ENCODE results near the gene RFX2. TPM values are rescaled to one million over a fixed set of nuclear protein-coding genes. Genes with fewer than 3 reads are reported as not detected.

RFX2 gene
- total and polyA plus RNA-seq, 9 of the 15 experiments (the other 6 are each of a cell fraction or from before 2014, with no cell fraction given): 3.6 to 18.7 (median 8.7) TPM

DNA sequence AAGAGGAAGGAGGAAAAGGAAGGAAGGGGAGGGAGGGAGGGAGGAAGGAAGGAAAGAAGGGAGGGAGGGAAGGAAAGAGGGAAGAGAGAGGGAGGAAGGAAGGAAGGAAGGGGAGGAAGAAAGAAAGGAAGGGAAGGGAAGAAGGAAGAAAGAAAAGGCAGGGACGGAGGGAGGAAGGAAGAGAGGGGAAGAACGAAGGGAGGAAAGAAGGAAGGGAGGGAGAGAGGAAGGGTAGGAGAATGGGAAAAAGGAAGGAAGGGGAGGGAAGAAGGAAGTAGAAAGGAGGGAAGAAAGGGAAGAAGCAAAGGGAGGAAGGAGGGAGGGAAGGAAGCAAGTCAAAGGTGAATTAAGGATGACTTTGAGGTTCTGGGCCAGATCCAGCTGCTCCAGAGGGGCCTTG, 28.2 kb upstream of the RFX2 start:
- Histone ChIP-seq H3K9me1 (ENCODE audit: control insufficient read depth, insufficient read depth, low read length) (no peaks in the 10 kb centered on the region), H3K4me2 (ENCODE audit: insufficient read depth, low read length) (no peak overlapping the region), H2AFZ (ENCODE audit: low read depth, low read length) (no peak overlapping the region), H3K27ac (ENCODE audit: extremely low read depth, low read depth, low read length) (no peak overlapping the region), H3K36me3 (ENCODE audit: control insufficient read depth, insufficient read depth, low read length) (no peaks in the 10 kb centered on the region), H4K20me1 (replicated peaks; ENCODE audit: control insufficient read depth, insufficient read depth, low read length) (no peaks in the 10 kb centered on the region), H3K9me3 (replicated peaks; ENCODE audit: control insufficient read depth, insufficient read depth, low read depth, low read length) (no peaks in the 10 kb centered on the region), H3K4me3 (no peak overlapping the region), H3K9ac (ENCODE audit: insufficient read depth in 1 of 2, low read depth in 2 of 2, low read length in 2 of 2) (no peak overlapping the region), H3K27me3 (ENCODE audit: control insufficient read depth in 2 of 2, insufficient read depth in 2 of 2, low read length in 2 of 2) (no peaks in the 10 kb centered on the region; a peak in 2 of 5 replicates), H3K4me1 (replicated peaks in 1 of 2; ENCODE audit: control insufficient read depth in 2 of 2, insufficient read depth in 2 of 2, low read length in 2 of 2) (no peaks in the 10 kb centered on the region), H3K79me2 (ENCODE audit: control insufficient read depth, insufficient read depth, low read length) (no peaks in the 10 kb centered on the region)
- intact Hi-C loops (cut with micrococcal nuclease): no loop called here
- 15% methylated on average over 2 of the region's 2 CpGs for WGBS (ENCODE audit: insufficient coverage, low coverage, missing lambda C conversion rate)
- CTCF ChIA-PET (ENCODE audit: low intra/inter-chr PET ratio): no interaction called here
- POLR2A ChIA-PET: no interaction called here
- 0 out of 2 replicates have a peak, but pooled peaks have one; percentile 34 for TF ChIP-seq ELF4 (CRISPR knock-in tag; IDR thresholded peaks at IDR 0.05)
- TF ChIP-seq ZSCAN32 (CRISPR knock-in tag; IDR thresholded peaks at IDR 0.05): no peak
- TF ChIP-seq, protein P1, sequence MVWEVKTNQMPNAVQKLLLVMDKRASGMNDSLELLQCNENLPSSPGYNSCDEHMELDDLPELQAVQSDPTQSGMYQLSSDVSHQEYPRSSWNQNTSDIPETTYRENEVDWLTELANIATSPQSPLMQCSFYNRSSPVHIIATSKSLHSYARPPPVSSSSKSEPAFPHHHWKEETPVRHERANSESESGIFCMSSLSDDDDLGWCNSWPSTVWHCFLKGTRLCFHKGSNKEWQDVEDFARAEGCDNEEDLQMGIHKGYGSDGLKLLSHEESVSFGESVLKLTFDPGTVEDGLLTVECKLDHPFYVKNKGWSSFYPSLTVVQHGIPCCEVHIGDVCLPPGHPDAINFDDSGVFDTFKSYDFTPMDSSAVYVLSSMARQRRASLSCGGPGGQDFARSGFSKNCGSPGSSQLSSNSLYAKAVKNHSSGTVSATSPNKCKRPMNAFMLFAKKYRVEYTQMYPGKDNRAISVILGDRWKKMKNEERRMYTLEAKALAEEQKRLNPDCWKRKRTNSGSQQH (CRISPR knock-in tag; IDR thresholded peaks at IDR 0.05): 0 out of 2 replicates have a peak, but pooled peaks have one; percentile 31
- TF ChIP-seq PRPF4 (IDR thresholded peaks at IDR 0.05; ENCODE audit: insufficient read depth, low read depth, low read length, poor library complexity, severe bottlenecking): no peak
- TF ChIP-seq, protein P2, sequence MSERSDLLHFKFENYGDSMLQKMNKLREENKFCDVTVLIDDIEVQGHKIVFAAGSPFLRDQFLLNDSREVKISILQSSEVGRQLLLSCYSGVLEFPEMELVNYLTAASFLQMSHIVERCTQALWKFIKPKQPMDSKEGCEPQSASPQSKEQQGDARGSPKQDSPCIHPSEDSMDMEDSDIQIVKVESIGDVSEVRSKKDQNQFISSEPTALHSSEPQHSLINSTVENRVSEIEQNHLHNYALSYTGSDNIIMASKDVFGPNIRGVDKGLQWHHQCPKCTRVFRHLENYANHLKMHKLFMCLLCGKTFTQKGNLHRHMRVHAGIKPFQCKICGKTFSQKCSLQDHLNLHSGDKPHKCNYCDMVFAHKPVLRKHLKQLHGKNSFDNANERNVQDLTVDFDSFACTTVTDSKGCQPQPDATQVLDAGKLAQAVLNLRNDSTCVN (CRISPR knock-in tag; IDR thresholded peaks at IDR 0.05): peak; percentile 41; the same call in 1 of the 2 replicates
- TF ChIP-seq, protein P3, sequence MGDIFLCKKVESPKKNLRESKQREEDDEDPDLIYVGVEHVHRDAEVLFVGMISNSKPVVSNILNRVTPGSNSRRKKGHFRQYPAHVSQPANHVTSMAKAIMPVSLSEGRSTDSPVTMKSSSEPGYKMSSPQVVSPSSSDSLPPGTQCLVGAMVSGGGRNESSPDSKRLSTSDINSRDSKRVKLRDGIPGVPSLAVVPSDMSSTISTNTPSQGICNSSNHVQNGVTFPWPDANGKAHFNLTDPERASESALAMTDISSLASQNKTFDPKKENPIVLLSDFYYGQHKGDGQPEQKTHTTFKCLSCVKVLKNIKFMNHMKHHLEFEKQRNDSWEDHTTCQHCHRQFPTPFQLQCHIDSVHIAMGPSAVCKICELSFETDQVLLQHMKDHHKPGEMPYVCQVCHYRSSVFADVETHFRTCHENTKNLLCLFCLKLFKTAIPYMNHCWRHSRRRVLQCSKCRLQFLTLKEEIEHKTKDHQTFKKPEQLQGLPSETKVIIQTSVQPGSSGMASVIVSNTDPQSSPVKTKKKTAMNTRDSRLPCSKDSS (IDR thresholded peaks at IDR 0.05; ENCODE audit: low read depth, partially characterized antibody): peak; percentile 8
- TF ChIP-seq, protein P4, sequence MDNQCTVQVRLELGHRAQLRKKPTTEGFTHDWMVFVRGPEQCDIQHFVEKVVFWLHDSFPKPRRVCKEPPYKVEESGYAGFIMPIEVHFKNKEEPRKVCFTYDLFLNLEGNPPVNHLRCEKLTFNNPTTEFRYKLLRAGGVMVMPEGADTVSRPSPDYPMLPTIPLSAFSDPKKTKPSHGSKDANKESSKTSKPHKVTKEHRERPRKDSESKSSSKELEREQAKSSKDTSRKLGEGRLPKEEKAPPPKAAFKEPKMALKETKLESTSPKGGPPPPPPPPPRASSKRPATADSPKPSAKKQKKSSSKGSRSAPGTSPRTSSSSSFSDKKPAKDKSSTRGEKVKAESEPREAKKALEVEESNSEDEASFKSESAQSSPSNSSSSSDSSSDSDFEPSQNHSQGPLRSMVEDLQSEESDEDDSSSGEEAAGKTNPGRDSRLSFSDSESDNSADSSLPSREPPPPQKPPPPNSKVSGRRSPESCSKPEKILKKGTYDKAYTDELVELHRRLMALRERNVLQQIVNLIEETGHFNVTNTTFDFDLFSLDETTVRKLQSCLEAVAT (IDR thresholded peaks at IDR 0.05): no peak
- TF ChIP-seq OTX1 (CRISPR knock-in tag; IDR thresholded peaks at IDR 0.05): 0 out of 2 replicates have a peak, but pooled peaks have one; percentile 26
- TF ChIP-seq, protein P5, sequence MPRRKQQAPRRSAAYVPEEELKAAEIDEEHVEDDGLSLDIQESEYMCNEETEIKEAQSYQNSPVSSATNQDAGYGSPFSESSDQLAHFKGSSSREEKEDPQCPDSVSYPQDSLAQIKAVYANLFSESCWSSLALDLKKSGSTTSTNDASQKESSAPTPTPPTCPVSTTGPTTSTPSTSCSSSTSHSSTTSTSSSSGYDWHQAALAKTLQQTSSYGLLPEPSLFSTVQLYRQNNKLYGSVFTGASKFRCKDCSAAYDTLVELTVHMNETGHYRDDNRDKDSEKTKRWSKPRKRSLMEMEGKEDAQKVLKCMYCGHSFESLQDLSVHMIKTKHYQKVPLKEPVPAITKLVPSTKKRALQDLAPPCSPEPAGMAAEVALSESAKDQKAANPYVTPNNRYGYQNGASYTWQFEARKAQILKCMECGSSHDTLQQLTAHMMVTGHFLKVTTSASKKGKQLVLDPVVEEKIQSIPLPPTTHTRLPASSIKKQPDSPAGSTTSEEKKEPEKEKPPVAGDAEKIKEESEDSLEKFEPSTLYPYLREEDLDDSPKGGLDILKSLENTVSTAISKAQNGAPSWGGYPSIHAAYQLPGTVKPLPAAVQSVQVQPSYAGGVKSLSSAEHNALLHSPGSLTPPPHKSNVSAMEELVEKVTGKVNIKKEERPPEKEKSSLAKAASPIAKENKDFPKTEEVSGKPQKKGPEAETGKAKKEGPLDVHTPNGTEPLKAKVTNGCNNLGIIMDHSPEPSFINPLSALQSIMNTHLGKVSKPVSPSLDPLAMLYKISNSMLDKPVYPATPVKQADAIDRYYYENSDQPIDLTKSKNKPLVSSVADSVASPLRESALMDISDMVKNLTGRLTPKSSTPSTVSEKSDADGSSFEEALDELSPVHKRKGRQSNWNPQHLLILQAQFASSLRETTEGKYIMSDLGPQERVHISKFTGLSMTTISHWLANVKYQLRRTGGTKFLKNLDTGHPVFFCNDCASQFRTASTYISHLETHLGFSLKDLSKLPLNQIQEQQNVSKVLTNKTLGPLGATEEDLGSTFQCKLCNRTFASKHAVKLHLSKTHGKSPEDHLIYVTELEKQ (CRISPR knock-in tag; IDR thresholded peaks at IDR 0.05): no peak
- TF ChIP-seq, protein P6, sequence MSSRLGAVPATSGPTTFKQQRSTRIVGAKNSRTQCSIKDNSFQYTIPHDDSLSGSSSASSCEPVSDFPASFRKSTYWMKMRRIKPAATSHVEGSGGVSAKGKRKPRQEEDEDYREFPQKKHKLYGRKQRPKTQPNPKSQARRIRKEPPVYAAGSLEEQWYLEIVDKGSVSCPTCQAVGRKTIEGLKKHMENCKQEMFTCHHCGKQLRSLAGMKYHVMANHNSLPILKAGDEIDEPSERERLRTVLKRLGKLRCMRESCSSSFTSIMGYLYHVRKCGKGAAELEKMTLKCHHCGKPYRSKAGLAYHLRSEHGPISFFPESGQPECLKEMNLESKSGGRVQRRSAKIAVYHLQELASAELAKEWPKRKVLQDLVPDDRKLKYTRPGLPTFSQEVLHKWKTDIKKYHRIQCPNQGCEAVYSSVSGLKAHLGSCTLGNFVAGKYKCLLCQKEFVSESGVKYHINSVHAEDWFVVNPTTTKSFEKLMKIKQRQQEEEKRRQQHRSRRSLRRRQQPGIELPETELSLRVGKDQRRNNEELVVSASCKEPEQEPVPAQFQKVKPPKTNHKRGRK (tag; IDR thresholded peaks at IDR 0.05): peak; percentile 70
- DNase-seq (ENCODE audit: extremely low read depth in 1 of 4, low spot score in 3 of 4): no peak
- no peak for FAIRE-seq
- ATAC-seq: no peak
- BruUV-seq (replicated peaks): no TSS peak
- in situ Hi-C loops (cut with MboI): no loop called here
